HG03095 (cell line): ENCODE data around the gene BRIP1.
"Not testable (repeated sequence)": the region's sequence is repeated elsewhere in the genome, so short reads cannot be mapped to it uniquely, and the experiment has no call there.

ENCODE experiments used
- ATAC-seq: cut with Tn5 transposase; IDR thresholded peaks from one replicate; pipeline ENCODE4 v1.9.1; 2021; ENCODE audit warnings: moderate library complexity; ENCODE audit not compliant: unreplicated experiment

The BRIP1 gene

GRCh38 chr17:61670691-61671090 is 192.6 kb downstream of the BRIP1 start:
- ATAC-seq, result no peak

- no peak for ATAC-seq
These were observed 193.8 kb downstream of the BRIP1 start for GRCh38 chr17:61669522-61669921.

GRCh38 chr17:61668486-61668885 is 194.8 kb downstream of the BRIP1 start:
- ATAC-seq, result no peak

GRCh38 chr17:61666406-61667088 is 196.8 kb downstream of the BRIP1 start:
- not testable (repeated sequence) for ATAC-seq

GRCh38 chr17:61663310-61663709 is 200.0 kb downstream of the BRIP1 start:
- no peak for ATAC-seq

GRCh38 chr17:61662741-61663140 is 200.6 kb downstream of the BRIP1 start:
- no peak for ATAC-seq

GRCh38 chr17:61662186-61662585 is 201.1 kb downstream of the BRIP1 start:
- ATAC-seq, result no peak

- no peak for ATAC-seq
These were observed 202.4 kb downstream of the BRIP1 start for GRCh38 chr17:61660746-61661485.

- no peak for ATAC-seq
These were observed 203.9 kb downstream of the BRIP1 start for GRCh38 chr17:61659437-61659836.

GRCh38 chr17:61658183-61658582 is 205.1 kb downstream of the BRIP1 start:
- ATAC-seq, result no peak

GRCh38 chr17:61657338-61657737 is 206.0 kb downstream of the BRIP1 start:
- ATAC-seq, result no peak

- no peak for ATAC-seq
These were observed 206.6 kb downstream of the BRIP1 start for GRCh38 chr17:61656721-61657217.

- no peak for ATAC-seq
These were observed 212.6 kb downstream of the BRIP1 start for GRCh38 chr17:61650749-61651148.

GRCh38 chr17:61648587-61648986 is 214.7 kb downstream of the BRIP1 start:
- no peak for ATAC-seq

GRCh38 chr17:61647047-61647446 is 216.3 kb downstream of the BRIP1 start:
- ATAC-seq, result no peak

GRCh38 chr17:61646482-61646881 is 216.8 kb downstream of the BRIP1 start:
- no peak for ATAC-seq

GRCh38 chr17:61645920-61646319 is 217.4 kb downstream of the BRIP1 start:
- no peak for ATAC-seq

GRCh38 chr17:61644800-61645774 is 218.2 kb downstream of the BRIP1 start:
- no peak for ATAC-seq

- ATAC-seq, result no peak
These were observed 220.6 kb downstream of the BRIP1 start for GRCh38 chr17:61642768-61643167.

- no peak for ATAC-seq
These were observed 221.6 kb downstream of the BRIP1 start for GRCh38 chr17:61641715-61642114.

- no peak for ATAC-seq
These were observed 222.2 kb downstream of the BRIP1 start for GRCh38 chr17:61641084-61641483.
